Measurements from ENCODE around the gene ANKRD18B.

The ANKRD18B gene

DNA sequence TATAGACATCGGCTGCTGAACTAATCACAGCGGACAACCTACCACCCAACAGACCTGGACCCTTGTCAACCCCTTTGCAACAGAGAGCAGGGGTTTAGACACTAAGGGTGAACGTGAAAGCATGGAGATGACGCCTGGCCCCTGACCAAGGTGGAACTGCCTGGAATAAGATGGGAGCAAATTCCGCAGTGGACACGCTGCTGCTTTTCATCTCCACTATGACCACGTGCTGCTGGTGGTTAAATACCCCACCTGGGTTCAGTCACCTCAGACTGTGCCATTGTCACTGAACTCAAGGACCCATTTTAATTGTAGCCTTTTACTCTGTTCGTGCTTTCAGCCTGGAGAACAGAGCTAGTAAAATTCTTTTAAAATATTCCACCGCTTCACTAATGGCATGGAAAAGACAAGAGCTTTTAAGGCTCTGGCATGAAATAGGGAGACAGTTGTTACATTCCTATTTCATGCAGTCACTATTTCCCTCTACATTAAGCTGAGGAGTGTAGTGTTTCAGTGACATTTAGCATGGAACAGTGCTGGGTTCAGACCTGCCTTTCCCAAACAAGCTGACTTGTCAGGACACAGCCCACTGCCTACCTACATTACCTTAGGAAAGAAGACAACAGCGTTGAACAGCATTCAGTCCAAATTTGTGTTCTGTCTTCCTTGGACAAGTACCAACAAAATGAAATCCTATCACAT is 96.8 kb downstream of the ANKRD18B start:
- Histone ChIP-seq H3K9ac (ENCODE audit: low read length) (no peak overlapping the region), H2AFZ (ENCODE audit: low read length) (no peak overlapping the region), H3K27ac (ENCODE audit: low read depth, low read length, poor library complexity, severe bottlenecking) (no peak overlapping the region), H3K4me1 (ENCODE audit: insufficient read depth, low read length, severe bottlenecking) (no peaks in the 10 kb centered on the region), H4K20me1 (ENCODE audit: insufficient read depth, low read length) (no peaks in the 10 kb centered on the region), H3K36me3 (ENCODE audit: insufficient read depth, low read length) (no peaks in the 10 kb centered on the region), H3K4me2 (ENCODE audit: low read length) (no peak overlapping the region), H3K79me2 (ENCODE audit: insufficient read depth, low read length) (no peaks in the 10 kb centered on the region), H3F3A (ENCODE audit: insufficient read depth, low read length) (no peaks in the 10 kb centered on the region), H3K4me3 (ENCODE audit: low read depth, low read length, poor library complexity, severe bottlenecking) (no peak overlapping the region), H3K27me3 (ENCODE audit: insufficient read depth, low read length) (no peaks in the 10 kb centered on the region), H3K9me2 (ENCODE audit: low read depth, low read length) (no peaks in the 10 kb centered on the region), H3K9me3 (ENCODE audit: low read length) (no peaks in the 10 kb centered on the region)
- TF ChIP-seq, protein P1, sequence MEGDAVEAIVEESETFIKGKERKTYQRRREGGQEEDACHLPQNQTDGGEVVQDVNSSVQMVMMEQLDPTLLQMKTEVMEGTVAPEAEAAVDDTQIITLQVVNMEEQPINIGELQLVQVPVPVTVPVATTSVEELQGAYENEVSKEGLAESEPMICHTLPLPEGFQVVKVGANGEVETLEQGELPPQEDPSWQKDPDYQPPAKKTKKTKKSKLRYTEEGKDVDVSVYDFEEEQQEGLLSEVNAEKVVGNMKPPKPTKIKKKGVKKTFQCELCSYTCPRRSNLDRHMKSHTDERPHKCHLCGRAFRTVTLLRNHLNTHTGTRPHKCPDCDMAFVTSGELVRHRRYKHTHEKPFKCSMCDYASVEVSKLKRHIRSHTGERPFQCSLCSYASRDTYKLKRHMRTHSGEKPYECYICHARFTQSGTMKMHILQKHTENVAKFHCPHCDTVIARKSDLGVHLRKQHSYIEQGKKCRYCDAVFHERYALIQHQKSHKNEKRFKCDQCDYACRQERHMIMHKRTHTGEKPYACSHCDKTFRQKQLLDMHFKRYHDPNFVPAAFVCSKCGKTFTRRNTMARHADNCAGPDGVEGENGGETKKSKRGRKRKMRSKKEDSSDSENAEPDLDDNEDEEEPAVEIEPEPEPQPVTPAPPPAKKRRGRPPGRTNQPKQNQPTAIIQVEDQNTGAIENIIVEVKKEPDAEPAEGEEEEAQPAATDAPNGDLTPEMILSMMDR (IDR thresholded peaks at IDR 0.05; ENCODE audit: low read length), result no peak
